Activated CD8-positive, alpha-beta T cell treated with anti-CD3 and anti-CD28 coated beads, Interleukin-2, amount 10 ng/mL, durations not matched to agents 7 days and 5 days (primary cell): ENCODE results near the gene GFPT2. TPM values are rescaled to one million over a fixed set of nuclear protein-coding genes. Genes with fewer than 3 reads are reported as not detected.

Experiments
- ATAC-seq: fragments of 150-1000 bp; cut with Tn5 transposase; one replicate; pipeline ENCODE4 v1.10.0; 2021; ENCODE audit warnings: moderate library complexity
- CTCF ChIA-PET: fragments of 350-600 bp; sonication (Branson Sonifier 250); formaldehyde crosslinking; loops from one replicate; lab custom pipeline; 2021; ENCODE audit warnings: antibody characterized with exemption; lab: Charles Lee
- POLR2A ChIA-PET: fragments of 350-600 bp; sonication (Branson Sonifier 250); formaldehyde crosslinking; loops from one replicate; lab custom pipeline; 2021; ENCODE audit warnings: antibody characterized with exemption; lab: Charles Lee
- DNase-seq: peaks from one replicate; pipeline ENCODE4 v3.0.0-alpha.2; 2020
- H3K27ac Mint-ChIP-seq: one replicate; pipeline ENCODE4 v1.8.0; 2021; ENCODE audit warnings: mild to moderate bottlenecking, mixed read lengths
- H3K27me3 Mint-ChIP-seq: one replicate; pipeline ENCODE4 v1.8.0; 2021; ENCODE audit warnings: low read depth, mixed read lengths
- H3K36me3 Mint-ChIP-seq: one replicate; pipeline ENCODE4 v1.8.0; 2021; ENCODE audit warnings: low read depth, mixed read lengths
- H3K4me1 Mint-ChIP-seq: one replicate; pipeline ENCODE4 v1.8.0; 2021; ENCODE audit warnings: low read depth, mixed read lengths
- H3K4me3 Mint-ChIP-seq: one replicate; pipeline ENCODE4 v1.8.0; 2021; ENCODE audit warnings: mild to moderate bottlenecking, mixed read lengths
- H3K9me3 Mint-ChIP-seq: one replicate; pipeline ENCODE4 v1.8.0; 2022; ENCODE audit warnings: mixed read lengths; ENCODE audit not compliant: insufficient read depth
- total RNA-seq, 2 experiments: library from RNA; stranded (reverse); gene quantifications; one replicate each; pipeline ENCODE4 v1.2.3, GENCODE V29; 2021

Gene GFPT2
- total RNA-seq, 2 experiments from 2014 or later: 0.13 TPM; not detected in 1

DNA sequence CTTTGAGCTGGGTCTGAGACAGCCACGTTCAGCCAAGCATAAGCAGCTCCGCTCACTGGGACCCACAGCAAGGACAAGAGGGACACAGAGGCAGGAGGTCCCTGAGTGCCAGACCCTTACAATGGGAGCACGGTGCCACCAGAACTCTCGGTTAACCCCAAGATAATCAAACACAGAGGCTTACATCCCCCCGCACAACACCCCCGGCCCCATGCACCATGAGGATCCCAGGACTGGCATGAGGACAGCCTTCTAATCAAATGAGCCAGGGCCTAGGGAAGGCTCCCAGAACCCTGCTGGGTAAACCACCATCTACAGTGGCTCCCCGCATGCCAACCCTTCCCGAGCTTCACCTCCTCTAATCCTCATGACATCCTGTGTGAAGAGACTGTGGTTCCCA, 7.4 kb downstream of the GFPT2 start:
- Mint-ChIP-seq H3K4me3 (no peak overlapping the region), H3K27me3 (peaks cover 17% of the 10 kb centered on the region), H3K36me3 (no peaks in the 10 kb centered on the region), H3K4me1 (no peaks in the 10 kb centered on the region), H3K27ac (no peak overlapping the region), H3K9me3 (no peaks in the 10 kb centered on the region)
- ChIA-PET CTCF (interaction anchor here (1.6 kb wide), 1 partner anchor 17 kb away, joined by 6 read pairs; no protein-coding TSS in a partner anchor), POLR2A (no interaction called here)
- ATAC-seq: no peak
- no peak for DNase-seq

GRCh38 chr5:180345186-180345585, 8.0 kb downstream of the GFPT2 start:
- CTCF ChIA-PET: interaction anchor here (1.0 to 3.3 kb wide), 3 partner anchors 17 to 63 kb away, joined by 3 to 11 read pairs (median 8); no protein-coding TSS in a partner anchor
- Mint-ChIP-seq H3K27me3 (peaks cover 12% of the 10 kb centered on the region), H3K9me3 (no peaks in the 10 kb centered on the region), H3K4me3 (no peak overlapping the region), H3K36me3 (no peaks in the 10 kb centered on the region), H3K27ac (no peak overlapping the region), H3K4me1 (no peaks in the 10 kb centered on the region)
- POLR2A ChIA-PET: no interaction called here
- ATAC-seq (no peak), DNase-seq (no peak)

GRCh38 chr5:180344696-180344999, 8.5 kb downstream of the GFPT2 start:
- POLR2A ChIA-PET: no interaction called here
- H3K4me3 Mint-ChIP-seq: no peak overlapping the region
- no peaks in the 10 kb centered on the region for H3K36me3 Mint-ChIP-seq
- ATAC-seq (no peak), DNase-seq (no peak)
- CTCF ChIA-PET: interaction anchor here (1.0 to 3.3 kb wide), 3 partner anchors 16 to 63 kb away, joined by 3 to 11 read pairs (median 8); no protein-coding TSS in a partner anchor
- H3K27ac Mint-ChIP-seq: no peak overlapping the region
- H3K27me3 Mint-ChIP-seq: peaks cover 9% of the 10 kb centered on the region
- no peaks in the 10 kb centered on the region for H3K9me3 Mint-ChIP-seq
- no peaks in the 10 kb centered on the region for H3K4me1 Mint-ChIP-seq

DNA sequence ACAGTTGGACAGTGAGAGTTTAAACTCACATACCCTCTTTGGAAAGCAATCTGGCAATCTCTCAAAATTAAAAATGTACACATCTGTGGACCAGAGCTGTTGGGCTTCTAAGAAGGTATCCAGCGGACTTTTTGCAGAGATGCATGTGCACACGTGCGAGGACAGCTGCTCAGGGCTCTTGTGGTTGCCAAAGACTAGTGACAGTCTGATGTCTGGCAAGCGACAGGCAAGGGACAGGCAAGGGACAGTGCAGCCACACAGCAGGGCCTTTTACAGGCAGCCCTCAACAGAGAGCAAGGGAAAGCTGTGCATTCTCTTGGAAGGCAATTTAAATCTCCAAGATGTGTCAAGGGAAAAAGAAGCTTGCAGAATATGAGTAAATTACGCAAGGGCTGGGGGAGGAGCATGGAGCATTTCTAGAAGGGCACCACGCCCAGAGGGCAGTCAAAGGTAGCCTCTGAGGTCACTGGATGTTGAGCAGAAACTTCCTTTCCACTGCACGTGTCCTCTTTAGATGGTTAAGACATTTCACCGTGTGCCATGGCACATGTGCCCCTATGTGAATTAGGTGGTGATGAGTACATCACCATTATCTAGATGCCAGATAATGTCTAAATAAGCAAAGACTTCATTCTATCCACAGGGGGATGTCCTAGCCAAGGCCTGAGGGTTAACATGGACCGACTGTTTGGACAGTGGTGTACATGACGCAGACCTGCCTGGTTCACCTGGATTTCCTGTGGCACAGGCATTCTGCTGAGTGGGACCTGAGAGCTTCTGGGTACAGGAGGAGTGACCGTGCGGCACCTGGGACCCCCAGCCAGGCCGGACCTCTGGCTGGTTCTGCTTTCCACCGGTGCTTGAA, 9.1 kb downstream of the GFPT2 start:
- Mint-ChIP-seq H3K4me1 (no peaks in the 10 kb centered on the region), H3K4me3 (no peak overlapping the region), H3K27ac (no peak overlapping the region), H3K36me3 (no peaks in the 10 kb centered on the region), H3K9me3 (no peaks in the 10 kb centered on the region), H3K27me3 (peaks cover 7% of the 10 kb centered on the region)
- CTCF ChIA-PET: interaction anchor here (1.0 to 3.3 kb wide), 4 partner anchors 15 to 62 kb away, joined by 3 to 11 read pairs (median 6); no protein-coding TSS in a partner anchor
- DNase-seq (no peak), ATAC-seq (no peak)
- POLR2A ChIA-PET: no interaction called here

DNA sequence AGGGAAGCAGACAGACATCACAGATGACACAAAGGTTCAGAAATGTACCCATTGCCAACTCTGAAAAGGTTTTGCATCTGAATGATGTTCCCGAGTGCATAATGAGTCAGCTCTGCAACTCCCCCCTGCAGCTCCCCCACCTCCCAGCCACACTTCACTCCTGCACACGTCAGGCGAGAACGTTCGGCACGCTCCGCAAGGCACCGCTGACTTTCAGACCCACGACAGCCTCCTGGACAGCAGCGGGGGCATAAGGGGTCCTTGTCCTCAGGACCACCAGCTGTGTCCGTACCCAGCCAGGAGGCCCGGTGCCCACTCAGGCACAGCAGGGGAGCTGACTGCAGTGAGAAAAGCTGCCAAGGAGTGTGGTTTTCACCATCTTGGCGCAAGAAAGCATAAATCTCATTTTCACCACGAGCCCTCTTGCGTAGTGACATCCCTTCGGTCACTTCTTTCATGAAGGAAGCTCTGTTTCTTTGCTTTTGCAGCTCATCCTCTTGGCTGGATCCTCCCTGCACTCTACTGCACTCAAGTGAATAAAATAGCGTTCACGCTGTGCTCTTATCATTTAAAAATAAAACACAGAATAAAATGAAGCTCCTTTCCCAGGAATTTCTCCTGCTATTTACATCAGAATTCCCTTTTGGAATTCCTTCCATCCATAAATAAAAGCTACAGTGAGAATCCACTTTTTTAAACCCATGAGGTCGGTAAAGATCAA, 9.9 kb downstream of the GFPT2 start:
- no peaks in the 10 kb centered on the region for H3K36me3 Mint-ChIP-seq
- no peak overlapping the region for H3K27ac Mint-ChIP-seq
- ChIA-PET CTCF (interaction anchor here (1.3 to 3.3 kb wide), 3 partner anchors 15 to 50 kb away, joined by 5 to 11 read pairs (median 8); no protein-coding TSS in a partner anchor), POLR2A (no interaction called here)
- no peaks in the 10 kb centered on the region for H3K9me3 Mint-ChIP-seq
- H3K27me3 Mint-ChIP-seq: peaks cover 7% of the 10 kb centered on the region
- DNase-seq: no peak
- H3K4me3 Mint-ChIP-seq: no peak overlapping the region
- no peaks in the 10 kb centered on the region for H3K4me1 Mint-ChIP-seq
- no peak for ATAC-seq

DNA sequence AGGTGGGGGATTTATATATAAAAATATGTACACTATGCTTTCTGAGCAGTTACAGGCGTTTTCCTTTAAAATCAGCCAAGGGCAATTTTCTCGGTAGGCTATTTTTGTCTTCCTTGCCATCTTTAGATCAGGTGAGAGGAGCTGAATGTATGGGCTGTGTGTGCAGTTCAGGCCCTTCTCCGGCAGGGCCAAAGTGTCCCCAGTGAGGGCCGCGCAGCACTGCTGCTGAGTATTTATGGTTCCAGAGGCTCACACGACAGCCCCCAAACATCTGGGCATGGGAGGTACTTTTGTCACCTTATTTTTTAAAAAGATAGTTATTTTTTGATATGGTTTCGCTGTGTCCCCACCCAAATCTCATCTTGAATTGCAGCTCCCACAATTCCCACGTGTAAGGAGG, 11.5 kb downstream of the GFPT2 start:
- POLR2A ChIA-PET: no interaction called here
- no peaks in the 10 kb centered on the region for H3K9me3 Mint-ChIP-seq
- no peak for ATAC-seq
- peaks cover 7% of the 10 kb centered on the region for H3K27me3 Mint-ChIP-seq
- H3K27ac Mint-ChIP-seq: no peak overlapping the region
- no peaks in the 10 kb centered on the region for H3K36me3 Mint-ChIP-seq
- CTCF ChIA-PET: no interaction called here
- DNase-seq: no peak
- H3K4me3 Mint-ChIP-seq: no peak overlapping the region
- no peaks in the 10 kb centered on the region for H3K4me1 Mint-ChIP-seq

DNA sequence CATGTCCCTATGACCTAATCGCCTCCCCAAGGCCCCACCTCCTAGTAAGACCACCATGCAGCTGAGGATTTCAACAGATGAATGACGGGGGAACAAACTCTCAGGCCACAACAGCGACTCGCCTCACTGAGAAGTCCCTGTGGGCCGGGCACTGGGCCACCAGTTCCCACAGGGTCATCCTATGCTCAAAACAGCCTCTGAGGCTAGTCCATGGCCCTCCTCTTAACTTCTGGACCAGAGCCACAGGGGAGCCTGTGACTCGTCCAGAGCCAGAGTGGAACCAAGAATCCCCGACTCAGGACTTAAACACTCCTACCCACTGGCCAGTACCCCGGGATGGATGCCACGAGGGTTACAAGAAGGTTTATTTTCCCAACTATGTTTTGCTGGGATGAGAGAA, 12.3 kb downstream of the GFPT2 start:
- H3K9me3 Mint-ChIP-seq: no peaks in the 10 kb centered on the region

DNA sequence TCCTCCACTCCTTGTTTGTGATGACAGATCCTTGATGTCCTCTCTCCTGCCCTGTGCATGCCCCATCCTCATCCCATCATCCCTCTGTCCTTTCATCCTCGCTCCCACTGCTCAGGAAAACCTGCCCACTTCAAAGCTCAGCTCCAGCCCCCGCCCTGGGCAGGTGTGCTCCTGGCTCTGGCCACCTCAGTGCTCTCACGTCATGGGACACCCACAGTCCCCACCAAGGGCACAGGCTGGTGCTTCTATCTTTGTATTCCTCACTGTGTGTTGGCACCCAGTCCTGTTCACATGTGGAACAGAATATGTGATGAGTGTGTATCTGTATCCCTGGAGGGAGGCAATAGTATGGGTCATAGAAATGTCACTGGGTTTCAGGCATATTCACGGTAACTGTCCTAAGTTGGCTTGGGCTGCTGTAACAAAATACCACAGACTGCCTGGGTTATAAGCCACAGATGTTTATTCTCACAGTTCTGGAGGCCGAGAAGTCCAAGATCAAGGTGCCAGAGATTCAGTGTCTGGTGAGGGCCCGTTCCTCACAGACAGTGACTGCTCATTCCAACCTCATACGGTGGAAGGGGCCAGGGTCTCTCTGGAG, 13.5 kb downstream of the GFPT2 start:
- no peak for ATAC-seq
- CTCF ChIA-PET: no interaction called here
- H3K4me3 Mint-ChIP-seq: no peak overlapping the region
- H3K4me1 Mint-ChIP-seq: no peaks in the 10 kb centered on the region
- no peak for DNase-seq
- H3K27me3 Mint-ChIP-seq: peaks cover 7% of the 10 kb centered on the region
- H3K27ac Mint-ChIP-seq: no peak overlapping the region
- POLR2A ChIA-PET: no interaction called here
- no peaks in the 10 kb centered on the region for H3K9me3 Mint-ChIP-seq
- H3K36me3 Mint-ChIP-seq: no peaks in the 10 kb centered on the region

More for the DNA sequence above, 12.3 kb downstream of the GFPT2 start:
- no peak for DNase-seq
- Mint-ChIP-seq H3K4me1 (no peaks in the 10 kb centered on the region), H3K4me3 (no peak overlapping the region), H3K36me3 (no peaks in the 10 kb centered on the region), H3K27me3 (peaks cover 7% of the 10 kb centered on the region), H3K27ac (no peak overlapping the region)
- CTCF ChIA-PET: no interaction called here
- no peak for ATAC-seq
- POLR2A ChIA-PET: no interaction called here

DNA sequence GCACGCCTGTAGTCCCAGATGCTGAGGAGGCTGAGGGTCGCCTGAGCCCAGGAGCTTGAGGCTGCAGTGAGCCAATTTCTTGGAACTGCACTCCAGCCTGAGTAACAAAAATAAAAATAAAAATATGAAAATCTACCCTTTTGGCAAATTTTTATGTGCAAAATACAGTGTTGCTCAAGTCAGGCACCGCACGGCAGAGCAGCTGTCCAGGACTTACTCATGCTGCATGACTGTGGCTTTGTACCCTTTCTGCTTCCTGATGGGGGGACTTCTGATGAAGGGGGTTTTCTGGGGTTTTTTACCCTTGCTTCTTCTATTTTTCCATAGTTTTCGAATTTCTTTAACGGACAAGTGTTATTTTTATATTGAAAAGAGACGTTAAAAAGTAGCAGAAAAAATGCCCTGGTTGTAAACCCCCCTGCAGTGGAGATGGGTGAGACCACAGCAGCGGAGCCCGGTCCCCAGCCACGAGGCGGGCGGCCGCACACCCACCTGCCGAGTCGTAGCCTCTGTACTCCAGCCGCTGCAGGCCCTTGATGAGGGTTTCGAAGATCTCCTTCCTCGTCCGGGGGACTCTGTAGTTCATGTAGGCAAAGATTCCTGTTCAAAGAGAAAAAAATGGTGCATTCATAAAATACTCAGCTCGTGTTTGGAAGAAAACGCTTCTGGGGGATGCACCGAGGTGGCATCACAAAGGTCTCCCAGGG, 15.0 kb downstream of the GFPT2 start:
- no peaks in the 10 kb centered on the region for H3K4me1 Mint-ChIP-seq

GRCh38 chr5:180336234-180337020, 16.7 kb downstream of the GFPT2 start:
- Mint-ChIP-seq H3K36me3 (no peaks in the 10 kb centered on the region), H3K4me3 (no peak overlapping the region), H3K9me3 (no peaks in the 10 kb centered on the region), H3K27me3 (peaks cover 9% of the 10 kb centered on the region), H3K4me1 (no peaks in the 10 kb centered on the region), H3K27ac (no peak overlapping the region)
- DNase-seq: no peak
- no peak for ATAC-seq
- ChIA-PET CTCF (interaction anchor here (0.7 to 1.2 kb wide), 2 partner anchors 21 to 23 kb away, joined by 3 read pairs; no protein-coding TSS in a partner anchor), POLR2A (no interaction called here)

More for the DNA sequence above, 15.0 kb downstream of the GFPT2 start:
- Mint-ChIP-seq H3K9me3 (no peaks in the 10 kb centered on the region), H3K27ac (no peak overlapping the region), H3K4me3 (no peak overlapping the region), H3K36me3 (no peaks in the 10 kb centered on the region), H3K27me3 (peaks cover 10% of the 10 kb centered on the region)
- ATAC-seq (no peak), DNase-seq (no peak)
- CTCF ChIA-PET: interaction anchor here (1.2 to 1.3 kb wide), 2 partner anchors 9 to 23 kb away, joined by 3 to 4 read pairs; no protein-coding TSS in a partner anchor
- POLR2A ChIA-PET: no interaction called here
